ENCODE results near the gene GFAP. TPM values are rescaled to one million over a fixed set of nuclear protein-coding genes. Genes with fewer than 3 reads are reported as not detected.

GFAP gene
- total RNA-seq, 2 experiments from 2014 or later = not detected

GRCh38 chr17:44921122-44921882 lies 6.0 kb upstream of the GFAP start:
- CTCF ChIA-PET = interaction anchor here (1.0 to 4.2 kb wide), 12 partner anchors 11 to 276 kb away, joined by 3 to 78 read pairs (median 8); partner anchors contain the start of genes ACBD4 and EFTUD2
- Mint-ChIP-seq H3K9me3 (ENCODE audit: insufficient read depth) (no peaks in the 10 kb centered on the region), H3K27me3 (ENCODE audit: low read depth) (peaks cover 11% of the 10 kb centered on the region), H3K4me1 (ENCODE audit: low read depth) (peaks cover 6% of the 10 kb centered on the region), H3K36me3 (ENCODE audit: low read depth) (peaks cover 13% of the 10 kb centered on the region), H3K4me3 (no peak overlapping the region), H3K27ac (no peak overlapping the region)
- ATAC-seq (no peak), DNase-seq (no peak)
- POLR2A ChIA-PET = interaction anchor here (1.3 to 2.1 kb wide), 3 partner anchors 9 to 27 kb away, joined by 3 to 5 read pairs (median 3); partner anchors contain the start of gene KIF18B

GRCh38 chr17:44920565-44920940 lies 5.3 kb upstream of the GFAP start:
- ChIA-PET POLR2A (interaction anchor here (1.3 to 2.1 kb wide), 3 partner anchors 10 to 27 kb away, joined by 3 to 5 read pairs (median 3); partner anchors contain the start of gene KIF18B), CTCF (interaction anchor here (0.6 to 4.2 kb wide), 25 partner anchors 10 to 277 kb away, joined by 3 to 78 read pairs (median 4); partner anchors contain the start of genes ACBD4, C1QL1 and EFTUD2)
- DNase-seq (no peak), ATAC-seq (no peak)
- Mint-ChIP-seq H3K27ac (no peak overlapping the region), H3K4me1 (ENCODE audit: low read depth) (peaks cover 6% of the 10 kb centered on the region), H3K4me3 (no peak overlapping the region), H3K36me3 (ENCODE audit: low read depth) (peaks cover 5% of the 10 kb centered on the region), H3K9me3 (ENCODE audit: insufficient read depth) (no peaks in the 10 kb centered on the region), H3K27me3 (ENCODE audit: low read depth) (peaks cover 11% of the 10 kb centered on the region)

GRCh38 chr17:44919885-44920564 lies 4.7 kb upstream of the GFAP start:
- ATAC-seq = peak; percentile 84
- Mint-ChIP-seq H3K27me3 (ENCODE audit: low read depth) (peaks cover 11% of the 10 kb centered on the region), H3K4me1 (ENCODE audit: low read depth) (peaks cover 6% of the 10 kb centered on the region), H3K36me3 (ENCODE audit: low read depth) (peaks cover 4% of the 10 kb centered on the region), H3K27ac (no peak overlapping the region), H3K9me3 (ENCODE audit: insufficient read depth) (no peaks in the 10 kb centered on the region), H3K4me3 (no peak overlapping the region)
- ChIA-PET POLR2A (interaction anchor here (1.3 to 2.1 kb wide), 3 partner anchors 11 to 28 kb away, joined by 3 to 5 read pairs (median 3); partner anchors contain the start of gene KIF18B), CTCF (interaction anchor here (0.6 to 4.2 kb wide), 26 partner anchors 9 to 277 kb away, joined by 3 to 78 read pairs (median 4); partner anchors contain the start of genes ACBD4, C1QL1 and EFTUD2)
- peak; percentile 76 for DNase-seq

- POLR2A ChIA-PET = no interaction called here
- H3K4me1 Mint-ChIP-seq (ENCODE audit: low read depth) = peaks cover 6% of the 10 kb centered on the region
- H3K4me3 Mint-ChIP-seq = no peak overlapping the region
- CTCF ChIA-PET = interaction anchor here (1.0 to 4.2 kb wide), 16 partner anchors 9 to 230 kb away, joined by 3 to 78 read pairs (median 5); partner anchors contain the start of genes ACBD4 and C1QL1
- DNase-seq (no peak), ATAC-seq (no peak)
- H3K9me3 Mint-ChIP-seq (ENCODE audit: insufficient read depth) = no peaks in the 10 kb centered on the region
- no peaks in the 10 kb centered on the region for H3K36me3 Mint-ChIP-seq (ENCODE audit: low read depth)
- no peak overlapping the region for H3K27ac Mint-ChIP-seq
- H3K27me3 Mint-ChIP-seq (ENCODE audit: low read depth) = peaks cover 11% of the 10 kb centered on the region
These were observed 4.1 kb upstream of the GFAP start for GRCh38 chr17:44919411-44919810.

- Mint-ChIP-seq H3K36me3 (ENCODE audit: low read depth) (no peaks in the 10 kb centered on the region), H3K27ac (no peak overlapping the region), H3K27me3 (ENCODE audit: low read depth) (peaks cover 17% of the 10 kb centered on the region), H3K9me3 (ENCODE audit: insufficient read depth) (no peaks in the 10 kb centered on the region), H3K4me1 (ENCODE audit: low read depth) (peaks cover 11% of the 10 kb centered on the region), H3K4me3 (no peak overlapping the region)
- ChIA-PET CTCF (interaction anchor here (0.9 to 1.3 kb wide), 5 partner anchors 8 to 217 kb away, joined by 3 to 5 read pairs (median 5); partner anchors contain the start of gene ACBD4), POLR2A (interaction anchor here (1.2 kb wide), 1 partner anchor 19 kb away, joined by 3 read pairs; no protein-coding TSS in a partner anchor)
- ATAC-seq (no peak), DNase-seq (no peak)
These were observed 2.7 kb upstream of the GFAP start for GRCh38 chr17:44918006-44918405.

- H3K4me3 Mint-ChIP-seq = no peak overlapping the region
- H3K9me3 Mint-ChIP-seq (ENCODE audit: insufficient read depth) = no peaks in the 10 kb centered on the region
- H3K27ac Mint-ChIP-seq = no peak overlapping the region
- ChIA-PET POLR2A (interaction anchor here (1.2 kb wide), 1 partner anchor 19 kb away, joined by 3 read pairs; no protein-coding TSS in a partner anchor), CTCF (interaction anchor here (1.2 kb wide), 1 partner anchor 218 kb away, joined by 5 read pairs; the partner anchor contains the start of gene ACBD4)
- ATAC-seq = no peak
- H3K36me3 Mint-ChIP-seq (ENCODE audit: low read depth) = no peaks in the 10 kb centered on the region
- no peak for DNase-seq
- H3K4me1 Mint-ChIP-seq (ENCODE audit: low read depth) = peaks cover 13% of the 10 kb centered on the region
- H3K27me3 Mint-ChIP-seq (ENCODE audit: low read depth) = peaks cover 22% of the 10 kb centered on the region
These were observed 2.2 kb upstream of the GFAP start for GRCh38 chr17:44917456-44917855.

GRCh38 chr17:44916781-44917241 lies 1.5 kb upstream of the GFAP start:
- ATAC-seq (no peak), DNase-seq (no peak)
- CTCF ChIA-PET = no interaction called here
- Mint-ChIP-seq H3K4me3 (no peak overlapping the region), H3K9me3 (ENCODE audit: insufficient read depth) (no peaks in the 10 kb centered on the region), H3K36me3 (ENCODE audit: low read depth) (no peaks in the 10 kb centered on the region), H3K27ac (no peak overlapping the region), H3K4me1 (ENCODE audit: low read depth) (peaks cover 15% of the 10 kb centered on the region), H3K27me3 (ENCODE audit: low read depth) (peaks cover 27% of the 10 kb centered on the region)
- POLR2A ChIA-PET = interaction anchor here (1.2 kb wide), 1 partner anchor 18 kb away, joined by 3 read pairs; no protein-coding TSS in a partner anchor

- no peaks in the 10 kb centered on the region for H3K36me3 Mint-ChIP-seq (ENCODE audit: low read depth)
- ChIA-PET CTCF (interaction anchor here (1.5 kb wide), 1 partner anchor 220 kb away, joined by 3 read pairs; the partner anchor contains the start of gene ACBD4), POLR2A (no interaction called here)
- no peak overlapping the region for H3K27ac Mint-ChIP-seq
- peaks cover 28% of the 10 kb centered on the region for H3K27me3 Mint-ChIP-seq (ENCODE audit: low read depth)
- H3K4me3 Mint-ChIP-seq = no peak overlapping the region
- ATAC-seq = no peak
- H3K9me3 Mint-ChIP-seq (ENCODE audit: insufficient read depth) = no peaks in the 10 kb centered on the region
- peaks cover 18% of the 10 kb centered on the region for H3K4me1 Mint-ChIP-seq (ENCODE audit: low read depth)
- DNase-seq = no peak
These were observed 821 bp upstream of the GFAP start for GRCh38 chr17:44915862-44916780.

GRCh38 chr17:44914698-44915271 lies 515 bp downstream of the GFAP start:
- POLR2A ChIA-PET = no interaction called here
- Mint-ChIP-seq H3K27ac (no peak overlapping the region), H3K4me3 (no peak overlapping the region), H3K4me1 (ENCODE audit: low read depth) (peaks cover 17% of the 10 kb centered on the region), H3K27me3 (ENCODE audit: low read depth) (peaks cover 31% of the 10 kb centered on the region), H3K36me3 (ENCODE audit: low read depth) (no peaks in the 10 kb centered on the region), H3K9me3 (ENCODE audit: insufficient read depth) (no peaks in the 10 kb centered on the region)
- CTCF ChIA-PET = interaction anchor here (1.5 kb wide), 1 partner anchor 221 kb away, joined by 3 read pairs; the partner anchor contains the start of gene ACBD4
- ATAC-seq = no peak
- no peak for DNase-seq

GRCh38 chr17:44914148-44914547 lies 1.2 kb downstream of the GFAP start:
- POLR2A ChIA-PET = no interaction called here
- Mint-ChIP-seq H3K36me3 (ENCODE audit: low read depth) (no peaks in the 10 kb centered on the region), H3K27me3 (ENCODE audit: low read depth) (peaks cover 31% of the 10 kb centered on the region), H3K9me3 (ENCODE audit: insufficient read depth) (no peaks in the 10 kb centered on the region), H3K4me3 (no peak overlapping the region), H3K27ac (no peak overlapping the region), H3K4me1 (ENCODE audit: low read depth) (peaks cover 17% of the 10 kb centered on the region)
- ATAC-seq (no peak), DNase-seq (no peak)
- CTCF ChIA-PET = interaction anchor here (2.0 kb wide), 1 partner anchor 108 kb away, joined by 6 read pairs; no protein-coding TSS in a partner anchor

All from activated CD8-positive, alpha-beta T cell treated with anti-CD3 and anti-CD28 coated beads, Interleukin-2, amount 10 ng/mL, durations not matched to agents 7 days and 5 days (primary cell).